Measurements from ENCODE around the gene LTN1. TPM values are rescaled to one million over a fixed set of nuclear protein-coding genes. Genes with fewer than 3 reads are reported as not detected.

The LTN1 gene
- total RNA-seq, 1 donor from 2014 or later, result 24.3 TPM

GRCh38 chr21:28910280-28910887 is 82.3 kb downstream of the LTN1 start:
- DNase-seq (ENCODE audit: extremely low spot score, unreplicated experiment), result no peak
- no peak for TF ChIP-seq CTCF (conservative IDR thresholded peaks at IDR 0.05)
- no peak overlapping the region for H3K27ac Mint-ChIP-seq
- no peak overlapping the region for H3K4me3 Mint-ChIP-seq
- no peaks in the 10 kb centered on the region for H3K27me3 Mint-ChIP-seq
- no peaks in the 10 kb centered on the region for H3K36me3 Mint-ChIP-seq
- H3K4me1 Mint-ChIP-seq (ENCODE audit: unreplicated experiment), result no peaks in the 10 kb centered on the region
- H3K9me3 Mint-ChIP-seq, result no peaks in the 10 kb centered on the region

DNA sequence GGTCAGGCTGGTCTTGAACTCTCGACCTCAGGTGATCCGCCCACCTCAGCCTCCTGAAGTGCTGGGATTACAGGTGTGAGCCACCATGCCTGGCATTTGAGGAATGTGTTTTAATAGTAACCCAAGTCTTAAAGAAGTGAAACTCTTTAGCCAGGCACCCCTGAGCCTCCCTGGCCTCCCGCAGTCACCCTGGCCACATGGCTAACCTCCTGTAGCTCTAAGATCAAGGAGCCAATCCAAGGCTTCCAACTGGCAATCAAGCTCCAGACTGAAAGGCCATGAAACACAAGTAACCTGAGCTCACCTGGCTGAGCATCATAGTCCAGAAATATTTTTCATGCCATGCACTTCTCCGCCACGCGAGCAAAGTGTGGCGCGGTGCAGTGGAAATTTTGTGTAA is 84.3 kb downstream of the LTN1 start:
- Mint-ChIP-seq H3K27ac (no peak overlapping the region), H3K9me3 (no peaks in the 10 kb centered on the region), H3K4me1 (ENCODE audit: unreplicated experiment) (no peaks in the 10 kb centered on the region), H3K4me3 (no peak overlapping the region), H3K27me3 (no peaks in the 10 kb centered on the region), H3K36me3 (no peaks in the 10 kb centered on the region)
- DNase-seq (ENCODE audit: extremely low spot score, unreplicated experiment), result no peak
- no peak for TF ChIP-seq CTCF (conservative IDR thresholded peaks at IDR 0.05)

GRCh38 chr21:28906841-28907240 is 85.8 kb downstream of the LTN1 start:
- no peak for TF ChIP-seq CTCF (conservative IDR thresholded peaks at IDR 0.05)
- no peaks in the 10 kb centered on the region for H3K27me3 Mint-ChIP-seq
- H3K27ac Mint-ChIP-seq, result no peak overlapping the region
- no peak overlapping the region for H3K4me3 Mint-ChIP-seq
- no peak for DNase-seq (ENCODE audit: extremely low spot score, unreplicated experiment)
- no peaks in the 10 kb centered on the region for H3K4me1 Mint-ChIP-seq (ENCODE audit: unreplicated experiment)
- H3K36me3 Mint-ChIP-seq, result no peaks in the 10 kb centered on the region
- no peaks in the 10 kb centered on the region for H3K9me3 Mint-ChIP-seq

DNA sequence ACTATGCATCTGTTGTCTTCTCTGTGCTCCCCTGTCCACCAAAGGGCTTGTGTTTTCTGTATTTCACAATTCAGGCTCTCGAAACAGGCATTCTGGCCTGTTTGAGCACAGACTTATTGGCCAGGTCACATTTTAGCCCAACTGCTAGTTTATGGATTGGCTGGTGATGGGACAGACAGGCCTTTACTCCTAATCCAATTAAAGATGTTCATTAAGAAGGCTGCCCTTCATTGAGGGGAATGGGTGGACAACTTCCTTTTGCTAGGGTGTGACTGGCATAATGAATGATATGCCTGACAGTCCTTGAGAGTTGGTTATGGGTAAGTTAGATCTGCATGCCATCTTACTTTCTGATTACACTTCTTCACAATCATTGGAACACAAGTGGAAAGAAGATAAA is 86.4 kb downstream of the LTN1 start:
- no peaks in the 10 kb centered on the region for H3K9me3 Mint-ChIP-seq
- H3K4me3 Mint-ChIP-seq, result no peak overlapping the region
- TF ChIP-seq CTCF (conservative IDR thresholded peaks at IDR 0.05), result no peak
- DNase-seq (ENCODE audit: extremely low spot score, unreplicated experiment), result no peak
- no peaks in the 10 kb centered on the region for H3K4me1 Mint-ChIP-seq (ENCODE audit: unreplicated experiment)
- H3K27me3 Mint-ChIP-seq, result no peaks in the 10 kb centered on the region
- no peaks in the 10 kb centered on the region for H3K36me3 Mint-ChIP-seq
- no peak overlapping the region for H3K27ac Mint-ChIP-seq

GRCh38 chr21:28904961-28905435 is 87.7 kb downstream of the LTN1 start:
- no peak overlapping the region for H3K27ac Mint-ChIP-seq
- H3K36me3 Mint-ChIP-seq, result no peaks in the 10 kb centered on the region
- TF ChIP-seq CTCF (conservative IDR thresholded peaks at IDR 0.05), result no peak
- no peaks in the 10 kb centered on the region for H3K9me3 Mint-ChIP-seq
- no peaks in the 10 kb centered on the region for H3K4me1 Mint-ChIP-seq (ENCODE audit: unreplicated experiment)
- no peak for DNase-seq (ENCODE audit: extremely low spot score, unreplicated experiment)
- H3K27me3 Mint-ChIP-seq, result peaks cover 3% of the 10 kb centered on the region
- H3K4me3 Mint-ChIP-seq, result no peak overlapping the region

GRCh38 chr21:28903448-28903847 is 89.2 kb downstream of the LTN1 start:
- Mint-ChIP-seq H3K4me3 (no peak overlapping the region), H3K27me3 (peaks cover 3% of the 10 kb centered on the region), H3K27ac (no peak overlapping the region), H3K36me3 (no peaks in the 10 kb centered on the region), H3K4me1 (ENCODE audit: unreplicated experiment) (no peaks in the 10 kb centered on the region), H3K9me3 (no peaks in the 10 kb centered on the region)
- TF ChIP-seq CTCF (conservative IDR thresholded peaks at IDR 0.05), result no peak
- DNase-seq (ENCODE audit: extremely low spot score, unreplicated experiment), result no peak
